Measurements from ENCODE around the gene CHST4.

GRCh38 chr16:71489122-71489521 is 37.1 kb upstream of the CHST4 start, which contains the start of gene ZNF19:
- no peak for TF ChIP-seq POLR2A (conservative IDR thresholded peaks at IDR 0.05)
- TF ChIP-seq MCM7 (IDR thresholded peaks at IDR 0.05): no peak
- TF ChIP-seq CTCF (IDR thresholded peaks at IDR 0.05 in 2 of 3, conservative IDR thresholded peaks at IDR 0.05 in 1 of 3; ENCODE audit: insufficient read depth in 2 of 3, low read depth in 1 of 3, low read length in 3 of 3): no peak
- TF ChIP-seq ZNF76 (CRISPR knock-in tag; IDR thresholded peaks at IDR 0.05; ENCODE audit: borderline replicate concordance): no peak
- no peak for TF ChIP-seq ZNF398 (CRISPR knock-in tag; IDR thresholded peaks at IDR 0.05)
- TF ChIP-seq ELK1 (CRISPR knock-in tag; IDR thresholded peaks at IDR 0.05): no peak
- no peak for TF ChIP-seq EHMT2 (IDR thresholded peaks at IDR 0.05)
- TF ChIP-seq NBN (IDR thresholded peaks at IDR 0.05; ENCODE audit: low read depth): no peak
- TF ChIP-seq SETDB1 (IDR thresholded peaks at IDR 0.05; ENCODE audit: low read length): no peak
- TF ChIP-seq SIN3A (IDR thresholded peaks at IDR 0.05; ENCODE audit: borderline replicate concordance in 2 of 2, control insufficient read depth in 1 of 2, low read depth in 2 of 2, low read length in 2 of 2): no peak
- no peak for TF ChIP-seq SRF (CRISPR knock-in tag; IDR thresholded peaks at IDR 0.05)
- no peak for TF ChIP-seq GATA2 (CRISPR knock-in tag; IDR thresholded peaks at IDR 0.05)
- no peak for TF ChIP-seq AFF1 (IDR thresholded peaks at IDR 0.05; ENCODE audit: low read depth in 1 of 2, partially characterized antibody in 2 of 2)
- TF ChIP-seq HOMEZ (CRISPR knock-in tag; IDR thresholded peaks at IDR 0.05): no peak

All from K562 (cell line).